H1 (cell line): ENCODE results near the gene NEDD8.

Source experiments
- CEBPB ChIP-seq: IDR thresholded peaks from 2 replicates; pipeline ENCODE4 v1.6.1; 2012; ENCODE audit warnings: low read depth, low read length
- CTCF ChIP-seq, 3 experiments: IDR thresholded peaks; 1 replicate in 2 of 3; 2 replicates in 1 of 3; pipeline versions ENCODE4 v1.5.1 to v1.6.1; 2011; ENCODE audit warnings: low read length in 3 of 3, mild to moderate bottlenecking in 3 of 3, inconsistent platforms in 2 of 3, low read depth in 1 of 3, moderate library complexity in 1 of 3; ENCODE audit not compliant: insufficient read depth in 1 of 3; ENCODE audit errors: control extremely low read depth in 1 of 3
- EZH2 ChIP-seq: fragments of 200-600 bp; sonication (generic); IDR thresholded peaks from 2 replicates; pipeline ENCODE4 v1.7.1; 2012; ENCODE audit warnings: low read depth, mild to moderate bottlenecking, moderate library complexity, low read length, inconsistent platforms; ENCODE audit not compliant: severe bottlenecking
- GABPA ChIP-seq: IDR thresholded peaks from 2 replicates; pipeline ENCODE4 v1.6.1; 2011; ENCODE audit warnings: mild to moderate bottlenecking, low read length, moderate library complexity, borderline replicate concordance; ENCODE audit not compliant: insufficient read depth
- JUND ChIP-seq: IDR thresholded peaks from 2 replicates; pipeline ENCODE4 v1.6.1; 2011; ENCODE audit warnings: mild to moderate bottlenecking, improper control_type of control experiment, low read length
- MAFK ChIP-seq: IDR thresholded peaks from 2 replicates; pipeline ENCODE4 v1.6.1; 2012; ENCODE audit warnings: low read depth, mild to moderate bottlenecking, improper control_type of control experiment, low read length
- MAX ChIP-seq: IDR thresholded peaks from 2 replicates; pipeline ENCODE4 v1.6.1; 2012; ENCODE audit warnings: inconsistent platforms
- NRF1 ChIP-seq: IDR thresholded peaks from 2 replicates; pipeline ENCODE4 v1.6.1; 2011; ENCODE audit warnings: mild to moderate bottlenecking, low read depth, low read length, improper control_type of control experiment
- POLR2A ChIP-seq, 2 experiments: IDR thresholded peaks; 1 replicate in 1 of 2; 2 replicates in 1 of 2; pipeline ENCODE4 v1.6.1; 2011; ENCODE audit warnings: low read depth in 2 of 2, low read length in 2 of 2, mild to moderate bottlenecking in 2 of 2; ENCODE audit errors: control extremely low read depth in 1 of 2
- POLR2AphosphoS5 ChIP-seq: IDR thresholded peaks from 2 replicates; pipeline ENCODE4 v1.6.1; 2011; ENCODE audit warnings: low read depth, low read length
- RFX5 ChIP-seq: IDR thresholded peaks from 2 replicates; pipeline ENCODE4 v1.6.1; 2011; ENCODE audit warnings: low read depth, low read length, improper control_type of control experiment, borderline replicate concordance
- TAF7 ChIP-seq: optimal IDR thresholded peaks from 2 replicates; pipeline ENCODE3; 2011; ENCODE audit warnings: low read depth, mild to moderate bottlenecking, inconsistent platforms, low read length, moderate library complexity, borderline replicate concordance

GRCh38 chr14:24271834-24272263 lies 39.7 kb upstream of the NEDD8 start:
- TF ChIP-seq CTCF (IDR thresholded peaks at IDR 0.05; ENCODE audit: control extremely low read depth in 1 of 3, insufficient read depth in 1 of 3, low read depth in 1 of 3, low read length in 3 of 3) (no peak), MAX (no peak), EZH2 (no peak), TAF7 (no peak), CEBPB (no peak), POLR2A (IDR thresholded peaks at IDR 0.05; ENCODE audit: control extremely low read depth in 1 of 2, low read depth in 2 of 2, low read length in 2 of 2) (no peak), NRF1 (no peak), JUND (no peak), GABPA (no peak), RFX5 (no peak), MAFK (no peak), POLR2AphosphoS5 (no peak)
